ENCODE measurements around the gene CAPZB.

The CAPZB gene

DNA sequence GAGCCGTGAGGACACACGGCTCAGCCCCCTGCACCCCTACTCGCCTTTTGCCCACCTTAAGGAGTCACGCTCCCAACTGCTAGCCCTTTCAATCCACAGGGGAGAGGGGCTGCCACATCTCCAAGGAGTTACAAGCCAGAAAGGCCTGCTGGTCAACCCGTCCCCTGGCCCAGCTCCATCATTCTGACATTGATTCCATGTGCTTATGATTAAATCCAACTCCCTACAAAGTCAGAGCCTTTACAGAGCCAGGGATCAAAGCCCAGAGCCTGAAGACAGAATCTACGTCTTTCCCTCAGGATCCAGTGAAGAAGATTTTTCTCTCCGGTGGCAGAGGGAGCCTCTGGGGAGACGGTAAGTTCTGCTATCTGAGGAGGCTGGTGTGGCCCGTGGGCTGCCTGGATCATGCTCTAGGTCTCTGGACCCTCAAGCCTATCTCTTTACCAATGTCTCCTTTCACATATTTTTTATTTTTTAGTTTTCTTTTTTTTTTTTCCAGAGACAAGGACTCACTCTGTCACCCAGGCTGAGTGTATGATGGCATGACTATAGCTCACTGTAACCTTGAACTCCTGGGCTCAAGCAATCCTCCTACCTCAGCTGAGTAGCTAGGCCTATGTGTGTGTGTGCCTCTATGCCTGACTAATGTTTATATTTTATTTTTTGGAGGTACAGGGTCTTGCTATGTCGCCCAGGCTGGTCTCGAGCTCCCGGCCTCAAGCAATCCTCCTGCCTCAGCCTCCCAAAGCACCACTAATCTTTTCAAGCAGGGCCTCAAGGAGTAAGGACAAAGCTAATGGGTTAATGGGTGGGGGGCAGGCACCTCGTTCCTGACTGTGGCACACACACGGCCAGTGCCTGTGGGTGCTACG lies 111.9 kb downstream of the CAPZB start:
- Mint-ChIP-seq H3K4me1 (peaks cover 35% of the 10 kb centered on the region), H3K27ac (peak overlapping the region in 1 of 2 donors; percentile 80), H3K9me3 (no peaks in the 10 kb centered on the region), H3K4me3 (no peak overlapping the region), H3K27me3 (no peaks in the 10 kb centered on the region)
- ATAC-seq (no peak), DNase-seq (no peak)

DNA sequence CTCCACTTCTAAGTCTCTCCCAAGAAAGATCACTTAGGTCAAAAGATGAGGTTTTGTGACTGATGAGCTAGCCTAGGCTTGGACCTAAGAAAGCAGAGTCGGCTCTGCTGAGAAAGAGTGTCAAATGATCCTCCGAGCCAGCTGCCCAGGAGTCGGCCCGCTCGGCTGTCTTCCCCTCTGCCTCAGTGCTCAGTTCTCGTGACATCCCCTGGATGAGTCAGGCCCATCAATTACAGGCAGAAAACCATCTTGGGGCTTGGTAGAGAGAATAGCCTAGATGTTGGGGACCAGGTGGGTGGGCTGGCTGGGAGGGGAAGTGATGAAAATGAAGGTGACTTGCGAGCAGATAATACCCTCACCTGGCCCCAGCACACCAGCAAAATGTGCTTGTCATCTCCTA lies 112.7 kb downstream of the CAPZB start:
- no peak for DNase-seq
- no peak for ATAC-seq
- H3K4me3 Mint-ChIP-seq = no peak overlapping the region
- no peak overlapping the region for H3K27ac Mint-ChIP-seq
- H3K27me3 Mint-ChIP-seq = no peaks in the 10 kb centered on the region
- H3K4me1 Mint-ChIP-seq = peaks cover 33% of the 10 kb centered on the region
- H3K9me3 Mint-ChIP-seq = no peaks in the 10 kb centered on the region

DNA sequence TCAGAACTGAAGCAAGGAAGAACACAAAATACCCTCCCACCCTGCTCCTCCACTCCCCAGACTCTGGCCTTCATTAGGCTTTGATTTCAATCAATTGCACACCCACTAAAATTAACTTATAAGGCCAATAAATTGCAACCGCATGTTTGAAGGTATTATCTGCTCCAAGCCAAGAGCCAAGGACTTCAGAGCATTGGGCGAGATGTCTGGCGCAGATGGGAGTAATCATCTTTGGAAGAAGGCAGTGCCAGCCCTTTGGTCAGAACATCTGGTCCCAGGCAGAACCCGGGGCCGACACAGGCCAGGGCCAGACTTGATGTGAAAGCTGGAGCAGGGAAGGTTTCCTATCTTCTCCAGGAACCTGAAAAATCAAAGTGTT lies 113.2 kb downstream of the CAPZB start:
- H3K27me3 Mint-ChIP-seq = no peaks in the 10 kb centered on the region

DNA sequence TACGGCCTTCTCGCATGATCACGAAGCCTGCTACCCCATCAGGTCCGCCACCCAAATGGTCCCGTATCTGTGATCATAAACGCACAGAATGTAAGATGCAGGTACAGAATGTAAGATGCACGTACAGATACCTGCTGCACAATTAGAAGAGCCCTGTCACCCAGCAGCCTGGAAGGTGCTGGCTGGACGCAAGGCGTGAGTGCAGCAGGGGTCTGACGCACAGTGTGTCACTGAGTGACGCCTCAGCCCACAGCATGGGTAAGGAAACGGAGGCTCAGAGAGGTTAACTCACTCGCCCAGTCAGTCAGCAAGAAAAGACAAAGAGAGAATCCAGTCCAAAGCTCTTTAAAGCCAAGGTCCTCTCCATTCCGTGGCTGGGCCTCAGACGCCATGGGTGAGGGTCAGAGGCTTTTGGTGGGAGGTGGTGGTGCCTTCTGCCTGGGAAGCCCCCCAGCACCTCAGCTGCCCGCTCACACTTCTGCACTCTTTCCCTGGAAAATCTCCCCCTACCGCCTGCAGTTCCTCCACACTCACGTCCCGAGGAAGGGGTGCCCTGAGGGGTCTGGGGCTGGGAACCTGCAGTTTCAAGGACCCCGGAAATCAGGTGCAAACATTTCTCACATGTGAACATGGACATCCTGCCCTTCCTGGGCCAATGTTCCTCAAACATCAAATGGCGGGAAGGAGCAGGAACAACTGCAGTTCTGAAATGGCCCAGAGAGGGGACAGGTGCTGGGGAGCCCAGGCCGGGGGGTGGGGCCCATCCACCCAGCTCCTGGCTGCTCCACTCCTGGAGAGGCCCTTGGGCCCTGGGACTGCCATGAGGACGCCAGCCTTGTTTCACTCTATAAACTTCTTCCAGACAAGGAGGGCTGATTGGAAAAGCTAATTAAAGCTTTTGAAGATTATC lies 113.9 kb downstream of the CAPZB start:
- Mint-ChIP-seq H3K9me3 (no peaks in the 10 kb centered on the region), H3K4me1 (peaks cover 41% of the 10 kb centered on the region), H3K4me3 (no peak overlapping the region), H3K27ac (peak overlapping the region; percentile 15 to 83), H3K27me3 (no peaks in the 10 kb centered on the region)
- DNase-seq (no peak), ATAC-seq (no peak)

More for the DNA sequence above, 113.2 kb downstream of the CAPZB start:
- no peaks in the 10 kb centered on the region for H3K9me3 Mint-ChIP-seq
- H3K4me1 Mint-ChIP-seq = peaks cover 36% of the 10 kb centered on the region
- ATAC-seq (no peak), DNase-seq (no peak)
- H3K4me3 Mint-ChIP-seq = no peak overlapping the region
- H3K27ac Mint-ChIP-seq = no peak overlapping the region

DNA sequence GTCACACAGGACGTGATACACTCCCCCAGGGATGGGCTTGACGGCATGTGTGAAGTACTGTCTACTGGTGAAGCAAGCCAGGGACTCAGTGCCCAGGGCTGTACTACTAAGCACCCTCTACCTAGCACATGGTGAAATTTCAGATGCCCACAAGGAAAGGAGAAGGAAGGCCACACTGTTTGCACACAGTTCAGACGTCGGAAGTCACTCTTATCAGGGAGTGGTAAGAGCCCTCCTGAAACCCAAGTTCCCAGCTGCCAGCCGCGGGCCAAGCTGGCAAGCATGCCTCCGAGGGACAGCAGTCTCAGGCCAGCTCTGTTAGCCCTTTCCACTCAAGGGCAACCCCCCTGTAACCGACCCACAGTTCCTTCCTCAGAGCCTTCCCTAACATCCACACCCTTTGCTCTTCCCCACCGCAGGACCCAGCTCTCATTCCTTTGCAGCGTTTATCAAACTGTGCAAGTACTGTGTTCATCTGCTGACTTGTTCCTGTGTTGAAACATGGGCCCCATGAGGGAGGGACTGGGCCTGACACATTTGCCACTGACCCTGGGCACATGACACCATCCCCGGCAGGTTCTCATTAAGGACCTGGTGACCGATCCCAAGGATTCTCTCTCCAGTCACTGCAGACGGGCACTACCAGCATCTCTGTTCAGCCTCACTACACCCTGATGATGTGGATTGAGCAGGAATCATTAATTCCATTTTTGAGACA lies 114.7 kb downstream of the CAPZB start:
- Mint-ChIP-seq H3K4me1 (peaks cover 47% of the 10 kb centered on the region), H3K27me3 (no peaks in the 10 kb centered on the region), H3K4me3 (peak overlapping the region in 1 of 2 donors; percentile 5), H3K9me3 (no peaks in the 10 kb centered on the region), H3K27ac (peak overlapping the region; percentile 15 to 97)
- no peak for ATAC-seq
- no peak for DNase-seq

DNA sequence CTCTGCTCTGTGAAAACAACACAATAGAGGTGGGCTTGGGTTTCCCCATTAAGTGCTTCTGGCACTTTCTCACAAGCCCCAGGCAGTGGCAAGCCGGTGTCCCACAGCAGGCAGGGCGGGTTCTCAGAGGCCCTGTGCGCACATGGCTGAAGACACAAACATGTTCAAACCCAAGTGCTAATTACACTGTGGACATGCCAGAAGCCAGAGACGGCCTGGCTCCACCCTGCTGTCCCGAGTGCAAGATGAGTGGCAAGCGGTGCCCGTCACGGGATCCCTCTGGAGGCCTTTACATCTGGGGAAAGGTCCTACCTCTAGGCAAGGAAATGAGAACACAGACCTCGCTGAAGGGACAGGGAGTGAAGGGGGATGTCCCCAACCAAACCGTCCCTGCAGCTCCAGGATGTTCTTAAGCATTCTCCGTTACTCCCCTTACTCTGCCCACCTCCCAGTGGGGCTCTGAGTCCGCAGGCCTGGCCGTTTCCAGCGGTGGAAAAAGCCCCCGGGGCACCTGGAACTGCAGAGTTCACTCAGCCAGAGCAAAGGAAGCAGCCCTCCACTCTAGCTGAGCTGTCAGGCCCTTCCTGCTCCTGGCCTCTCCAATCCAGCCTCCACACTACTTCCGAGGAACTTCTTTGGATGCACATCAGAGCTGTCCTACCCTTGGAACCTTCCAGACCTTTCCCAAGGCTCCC lies 115.8 kb downstream of the CAPZB start:
- H3K27me3 Mint-ChIP-seq = no peaks in the 10 kb centered on the region

DNA sequence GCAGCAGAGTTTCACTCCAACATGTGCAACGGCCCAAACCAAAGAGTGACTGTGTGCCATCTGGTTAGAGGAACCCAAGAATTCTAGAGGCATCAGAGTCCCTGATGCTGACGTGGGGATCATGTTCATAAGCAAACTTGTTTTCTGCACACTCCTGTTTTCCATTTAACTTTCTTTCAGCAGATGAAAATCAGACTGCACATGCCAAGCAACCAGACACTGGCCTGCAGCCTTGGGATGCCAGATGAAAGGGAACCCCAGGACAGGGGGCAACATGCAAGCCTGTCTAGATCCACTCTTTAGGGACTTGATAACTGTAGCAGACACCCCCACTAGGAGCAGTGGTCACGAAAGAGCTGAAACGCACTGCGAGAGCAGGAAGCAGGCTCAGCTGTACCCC lies 116.4 kb downstream of the CAPZB start:
- H3K27me3 Mint-ChIP-seq = no peaks in the 10 kb centered on the region
- DNase-seq (no peak), ATAC-seq (no peak)
- H3K4me3 Mint-ChIP-seq = no peak overlapping the region
- no peak overlapping the region for H3K27ac Mint-ChIP-seq
- peaks cover 59% of the 10 kb centered on the region for H3K4me1 Mint-ChIP-seq
- no peaks in the 10 kb centered on the region for H3K9me3 Mint-ChIP-seq

More for the DNA sequence above, 115.8 kb downstream of the CAPZB start:
- no peak for ATAC-seq
- H3K9me3 Mint-ChIP-seq = no peaks in the 10 kb centered on the region
- peaks cover 56% of the 10 kb centered on the region for H3K4me1 Mint-ChIP-seq
- DNase-seq = no peak
- no peak overlapping the region for H3K4me3 Mint-ChIP-seq
- H3K27ac Mint-ChIP-seq = peak overlapping the region in 1 of 2 donors; percentile 97

DNA sequence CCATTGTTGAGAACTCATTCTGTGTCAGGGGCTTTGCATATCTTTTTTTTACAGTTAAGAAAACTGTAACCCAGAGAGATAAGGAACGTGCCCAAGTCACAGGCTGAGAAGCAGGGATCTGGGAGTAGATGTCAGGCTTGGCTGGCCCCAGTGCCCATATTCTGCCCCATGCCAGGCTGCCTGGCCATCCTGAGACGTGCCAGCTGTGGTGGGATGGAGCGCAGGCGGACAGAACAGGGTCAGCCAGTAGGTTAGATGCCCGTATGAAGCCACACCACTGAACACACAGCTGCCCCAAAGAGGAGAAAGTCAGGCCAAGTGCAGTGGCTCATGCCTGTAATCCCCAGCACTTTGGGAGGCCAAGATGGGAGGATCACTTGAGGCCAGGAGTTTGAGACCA lies 117.3 kb downstream of the CAPZB start:
- DNase-seq = no peak
- no peak overlapping the region for H3K27ac Mint-ChIP-seq

DNA sequence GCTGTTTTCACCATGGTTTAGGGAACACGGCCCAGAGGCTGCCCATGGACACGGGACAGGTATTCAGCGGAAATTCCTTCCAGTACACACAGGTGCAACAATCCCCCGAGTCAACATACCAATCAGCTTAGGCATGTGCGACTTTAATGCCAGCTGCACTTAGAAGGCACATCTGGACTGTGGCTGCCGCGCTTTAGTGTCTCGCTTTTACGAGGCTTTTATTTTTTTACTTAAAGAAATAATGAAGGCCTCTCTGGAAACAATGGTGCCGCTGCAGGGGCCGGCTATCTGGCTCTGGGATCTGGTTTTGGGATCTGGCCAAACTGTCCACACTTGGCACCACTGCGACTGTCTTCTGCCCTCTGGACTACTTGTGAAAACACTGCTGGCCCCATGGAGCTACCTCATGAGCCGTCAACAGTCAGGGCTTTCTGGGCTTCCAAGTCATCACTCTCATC lies 117.7 kb downstream of the CAPZB start:
- no peak overlapping the region for H3K4me3 Mint-ChIP-seq
- ATAC-seq = no peak
- no peak for DNase-seq
- H3K4me1 Mint-ChIP-seq = peaks cover 65% of the 10 kb centered on the region
- H3K27ac Mint-ChIP-seq = peak overlapping the region in 1 of 2 donors; percentile 34
- no peaks in the 10 kb centered on the region for H3K9me3 Mint-ChIP-seq
- H3K27me3 Mint-ChIP-seq = no peaks in the 10 kb centered on the region

More for the DNA sequence above, 117.3 kb downstream of the CAPZB start:
- ATAC-seq = no peak
- Mint-ChIP-seq H3K4me3 (no peak overlapping the region), H3K27me3 (no peaks in the 10 kb centered on the region), H3K4me1 (peaks cover 63% of the 10 kb centered on the region), H3K9me3 (no peaks in the 10 kb centered on the region)

DNA sequence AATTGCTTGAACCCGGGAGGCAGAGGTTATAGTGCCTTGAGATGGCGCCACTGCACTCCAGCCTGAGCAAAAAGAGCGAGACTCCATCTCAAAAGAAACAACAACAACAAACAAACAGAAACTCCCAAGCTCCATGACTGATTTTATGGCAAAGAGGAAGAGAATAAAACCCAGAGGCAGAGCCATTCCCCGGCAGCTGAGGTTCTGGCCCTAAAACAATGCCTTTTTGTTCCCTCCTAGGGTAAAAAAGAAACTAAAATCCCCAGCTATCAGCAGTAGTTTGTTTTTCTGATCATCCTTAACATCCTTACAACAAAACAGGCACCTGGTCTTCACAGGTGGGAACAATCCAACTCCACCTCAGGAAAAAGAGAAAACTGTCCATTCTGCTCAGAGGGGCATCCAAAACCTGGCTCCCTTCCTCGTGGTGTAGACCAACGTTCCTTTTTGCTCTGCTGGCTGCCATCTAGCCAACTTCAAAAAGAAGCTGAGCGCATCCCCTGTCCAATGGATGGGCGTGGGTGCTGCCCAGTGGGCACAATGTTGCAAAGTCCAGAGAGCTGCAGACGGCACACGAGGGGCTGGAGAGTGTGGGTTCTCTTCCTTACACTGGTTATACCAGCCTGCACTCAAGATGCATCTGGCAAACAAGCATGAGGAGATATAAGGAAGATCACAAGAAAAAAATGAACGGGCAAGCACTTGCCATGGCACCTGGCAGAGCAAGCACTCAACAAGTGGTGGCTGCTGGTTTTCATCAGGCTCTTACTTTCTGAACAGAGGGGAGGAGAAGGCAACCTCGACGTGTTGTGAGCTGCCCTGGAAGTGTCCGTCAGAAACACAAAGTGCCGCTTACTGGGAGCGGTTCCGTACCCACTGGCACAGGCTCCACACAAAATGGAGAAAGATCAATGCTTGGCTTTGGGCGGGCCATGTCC lies 118.5 kb downstream of the CAPZB start:
- H3K4me3 Mint-ChIP-seq = no peak overlapping the region
- ATAC-seq (no peak), DNase-seq (no peak)
- H3K27me3 Mint-ChIP-seq = no peaks in the 10 kb centered on the region
- peaks cover 72% of the 10 kb centered on the region for H3K4me1 Mint-ChIP-seq
- H3K27ac Mint-ChIP-seq = peak overlapping the region; percentile 7 to 90
- no peaks in the 10 kb centered on the region for H3K9me3 Mint-ChIP-seq

DNA sequence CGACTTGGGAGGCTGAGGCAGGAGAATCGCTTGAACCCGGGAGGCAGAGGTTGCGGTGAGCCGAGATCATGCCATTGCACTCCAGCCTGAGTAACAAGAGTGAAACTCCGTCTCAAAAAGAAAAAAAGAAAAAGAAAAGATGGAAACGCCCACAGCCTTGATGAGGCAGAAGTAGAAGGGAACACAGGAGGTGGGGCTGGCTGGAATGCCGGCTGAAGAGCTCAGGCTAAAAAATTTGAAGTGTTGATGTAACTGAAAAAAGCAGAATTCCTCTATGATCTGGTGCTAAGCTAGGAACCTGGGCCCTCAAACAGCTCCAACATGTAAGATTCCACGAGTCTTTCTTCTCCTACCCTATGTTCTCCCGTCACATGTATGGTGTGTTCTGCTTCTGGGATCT lies 119.6 kb downstream of the CAPZB start:
- Mint-ChIP-seq H3K4me1 (peaks cover 81% of the 10 kb centered on the region), H3K9me3 (no peaks in the 10 kb centered on the region)
- no peak for DNase-seq

DNA sequence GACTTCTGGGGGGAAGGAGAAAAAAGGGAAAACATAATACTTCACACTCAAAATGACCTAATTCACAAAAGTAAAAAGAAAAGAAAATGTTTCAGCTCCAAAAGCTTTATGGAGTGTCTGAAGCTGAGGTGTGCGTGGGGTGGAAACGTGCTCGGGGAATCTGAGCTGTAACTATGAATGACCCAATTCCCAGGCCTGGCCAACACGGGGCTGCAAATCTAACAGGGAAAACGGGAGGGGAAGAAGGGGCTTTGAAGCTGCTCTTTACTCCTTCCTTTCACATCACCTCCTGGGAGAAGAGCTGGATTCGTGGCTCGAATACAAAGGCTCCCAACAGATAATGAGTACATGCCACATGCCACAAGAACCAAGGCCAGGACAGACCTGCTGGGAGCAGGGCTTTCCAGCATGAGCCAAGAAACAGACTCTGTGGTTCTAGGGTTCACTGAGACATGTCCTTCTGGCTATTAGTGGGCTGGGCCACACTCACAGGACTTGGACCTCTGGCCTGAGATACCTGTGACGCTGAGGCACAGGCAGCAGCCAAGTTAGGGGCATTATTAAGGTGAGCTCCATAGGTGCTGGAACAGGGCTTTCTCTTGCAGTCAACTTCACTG lies 121.7 kb downstream of the CAPZB start:
- Mint-ChIP-seq H3K4me3 (no peak overlapping the region), H3K27me3 (no peaks in the 10 kb centered on the region), H3K9me3 (no peaks in the 10 kb centered on the region), H3K27ac (no peak overlapping the region), H3K4me1 (peaks cover 76% of the 10 kb centered on the region)
- ATAC-seq = no peak
- DNase-seq = no peak

More for the DNA sequence above, 119.6 kb downstream of the CAPZB start:
- no peak overlapping the region for H3K4me3 Mint-ChIP-seq
- no peak overlapping the region for H3K27ac Mint-ChIP-seq
- no peak for ATAC-seq
- H3K27me3 Mint-ChIP-seq = no peaks in the 10 kb centered on the region

DNA sequence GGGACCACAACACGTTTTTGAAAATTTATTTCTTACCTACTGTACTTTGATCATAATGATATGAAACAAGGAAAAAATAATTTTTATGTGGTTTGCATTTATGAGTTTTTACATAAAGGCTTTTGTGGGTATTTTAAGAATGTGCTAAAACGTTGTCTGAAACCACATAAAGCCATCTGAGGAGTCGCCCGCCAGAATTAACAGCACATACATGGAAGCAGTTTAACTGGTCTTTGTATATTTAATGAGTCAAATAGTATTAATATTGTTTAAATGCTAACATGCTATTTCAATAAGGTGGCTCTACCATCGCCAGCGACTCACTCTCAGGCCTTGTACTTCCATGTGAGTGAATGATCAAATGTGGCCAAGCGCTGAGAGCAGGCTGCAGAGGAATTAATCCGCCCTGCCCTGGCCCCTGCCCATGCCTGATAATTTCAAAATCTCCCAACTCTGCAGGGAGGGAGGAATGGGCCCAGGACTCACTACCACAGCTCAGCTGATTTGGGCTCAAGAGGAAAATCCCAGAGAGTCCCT lies 123.7 kb downstream of the CAPZB start:
- no peaks in the 10 kb centered on the region for H3K9me3 Mint-ChIP-seq
- peaks cover 59% of the 10 kb centered on the region for H3K4me1 Mint-ChIP-seq
- no peak overlapping the region for H3K4me3 Mint-ChIP-seq
- ATAC-seq = no peak
- H3K27me3 Mint-ChIP-seq = no peaks in the 10 kb centered on the region
- H3K27ac Mint-ChIP-seq = no peak overlapping the region
- no peak for DNase-seq
